NCI-H1417 (cell line): ENCODE measurements around the gene TRANK1.
A peak's percentile ranks its signal among the peaks of the same experiment; 100 is the strongest.

ENCODE experiments used
- DNase-seq, 3 experiments: peaks; one replicate each; lab custom pipeline; 2025; lab: John Stamatoyannopoulos, UW

TRANK1 gene

DNA sequence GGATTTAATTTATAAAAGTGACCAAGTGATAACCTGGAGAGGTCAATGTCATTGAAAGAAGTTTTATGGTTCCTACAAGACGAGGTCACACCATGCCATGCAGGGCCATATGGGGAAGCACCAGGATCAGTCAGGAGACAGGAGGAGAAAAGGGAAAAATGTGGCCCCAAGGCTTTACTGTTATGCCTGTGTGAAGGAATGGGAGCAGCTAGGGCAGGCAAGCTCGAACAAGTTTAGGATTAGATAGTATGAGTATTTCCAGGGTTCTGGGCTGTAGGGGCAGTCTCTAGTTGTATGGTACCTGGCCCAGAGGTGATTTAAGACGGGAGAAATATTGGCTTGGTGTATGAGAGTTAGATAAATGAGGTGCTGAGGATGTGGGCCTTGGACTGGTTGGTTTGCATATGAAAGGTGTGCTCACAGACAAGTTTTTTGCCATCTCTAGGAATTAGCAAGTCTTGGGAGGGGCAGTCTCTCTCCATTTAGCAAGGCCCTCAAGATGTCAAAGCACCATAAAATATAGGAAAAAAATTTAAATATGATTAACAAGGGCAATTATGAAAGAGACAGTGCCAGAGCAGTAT is 144.2 kb downstream of the TRANK1 start:
- DNase-seq, result no peak

DNA sequence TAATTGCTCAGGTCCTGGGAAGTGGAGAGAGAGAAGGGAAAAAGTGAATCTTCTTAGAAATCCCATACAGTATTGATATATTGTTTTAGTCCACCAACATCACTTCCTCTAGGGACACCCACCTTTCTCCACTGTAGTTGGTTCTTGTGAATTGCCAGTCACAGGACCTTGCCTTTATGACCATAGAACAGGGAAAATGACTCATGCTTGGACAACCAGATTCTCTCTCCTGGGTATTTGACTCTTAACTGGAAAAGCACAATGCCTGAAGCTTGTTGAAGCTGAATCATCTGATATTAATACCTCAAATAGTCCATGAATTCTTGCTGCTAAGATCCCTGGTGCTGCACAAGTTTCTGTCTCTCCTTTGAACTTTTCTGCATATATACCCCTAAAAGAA is 148.0 kb downstream of the TRANK1 start:
- no peak for DNase-seq

GRCh38 chr3:36796161-36796560 is 148.7 kb downstream of the TRANK1 start:
- no peak for DNase-seq

GRCh38 chr3:36795622-36796021 is 149.2 kb downstream of the TRANK1 start:
- no peak for DNase-seq

- peak; percentile 19 to 50 (median 44) for DNase-seq
Observed at GRCh38 chr3:36792342-36792741, 152.5 kb downstream of the TRANK1 start.

DNA sequence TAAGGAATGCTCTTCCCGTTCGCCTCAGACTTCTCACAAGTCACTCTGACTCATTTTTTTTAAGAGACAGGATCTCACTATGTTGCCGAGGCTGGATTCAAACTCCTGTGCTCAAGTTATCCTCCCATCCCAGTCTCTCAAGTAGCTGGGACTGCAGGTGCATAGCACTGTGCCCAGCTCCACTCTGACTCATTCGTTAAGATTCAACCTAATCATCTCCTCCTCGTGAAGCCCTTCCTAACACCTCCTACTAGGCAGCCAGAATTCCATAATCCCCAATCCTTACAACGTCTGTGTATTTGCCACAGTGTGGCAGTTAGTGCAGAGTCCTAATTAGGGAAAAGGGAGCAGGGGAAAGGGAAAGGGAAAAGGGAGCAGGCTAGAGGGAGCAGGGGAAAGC is 154.1 kb downstream of the TRANK1 start:
- DNase-seq, result no peak

DNA sequence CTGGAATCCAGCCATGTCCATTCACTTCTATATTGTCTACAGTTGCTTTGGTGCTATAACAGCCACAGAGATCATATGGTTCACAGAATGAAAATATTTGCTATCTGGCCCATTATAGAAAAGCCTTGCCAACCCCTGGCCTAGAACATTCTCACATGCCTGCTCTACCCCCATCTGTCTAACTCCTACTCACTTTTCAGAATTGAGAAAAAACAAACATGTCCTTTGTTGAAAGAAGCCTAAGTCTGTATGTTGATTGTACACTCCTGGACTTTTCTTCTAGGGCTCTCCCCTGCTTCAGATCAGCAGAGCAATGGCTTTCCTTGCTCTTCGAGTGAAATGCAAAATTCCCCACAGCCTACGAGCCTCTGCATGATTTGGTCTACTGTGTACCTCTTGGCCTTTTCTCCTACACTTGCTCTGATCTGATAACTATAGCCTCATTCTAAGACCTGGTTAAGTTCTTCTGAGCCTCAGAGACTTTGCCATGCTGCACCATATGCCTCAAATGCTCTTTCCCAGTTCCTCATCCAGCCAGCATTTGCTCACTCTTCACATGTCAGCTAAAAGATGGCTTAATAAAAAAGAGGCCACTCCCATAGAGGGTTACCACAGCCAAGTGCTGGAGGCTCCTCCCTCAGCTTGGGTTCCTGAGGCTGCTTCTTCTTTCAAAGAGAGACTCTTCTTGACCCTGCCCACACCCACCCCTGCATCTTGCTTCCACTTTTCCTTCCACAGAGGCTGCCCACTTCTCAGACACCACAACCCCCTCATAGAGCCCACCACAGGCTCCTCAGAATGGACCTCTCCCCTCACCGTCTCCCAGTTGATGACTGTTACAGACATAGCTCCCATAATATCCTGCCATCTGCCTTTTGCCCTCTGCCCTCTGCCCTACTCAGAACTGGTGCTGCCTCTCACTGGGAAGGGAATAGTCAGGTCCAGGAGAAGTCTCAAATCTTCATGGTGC is 157.6 kb downstream of the TRANK1 start:
- no peak for DNase-seq

- no peak for DNase-seq
Observed at GRCh38 chr3:36784138-36784635, 160.7 kb downstream of the TRANK1 start.

DNA sequence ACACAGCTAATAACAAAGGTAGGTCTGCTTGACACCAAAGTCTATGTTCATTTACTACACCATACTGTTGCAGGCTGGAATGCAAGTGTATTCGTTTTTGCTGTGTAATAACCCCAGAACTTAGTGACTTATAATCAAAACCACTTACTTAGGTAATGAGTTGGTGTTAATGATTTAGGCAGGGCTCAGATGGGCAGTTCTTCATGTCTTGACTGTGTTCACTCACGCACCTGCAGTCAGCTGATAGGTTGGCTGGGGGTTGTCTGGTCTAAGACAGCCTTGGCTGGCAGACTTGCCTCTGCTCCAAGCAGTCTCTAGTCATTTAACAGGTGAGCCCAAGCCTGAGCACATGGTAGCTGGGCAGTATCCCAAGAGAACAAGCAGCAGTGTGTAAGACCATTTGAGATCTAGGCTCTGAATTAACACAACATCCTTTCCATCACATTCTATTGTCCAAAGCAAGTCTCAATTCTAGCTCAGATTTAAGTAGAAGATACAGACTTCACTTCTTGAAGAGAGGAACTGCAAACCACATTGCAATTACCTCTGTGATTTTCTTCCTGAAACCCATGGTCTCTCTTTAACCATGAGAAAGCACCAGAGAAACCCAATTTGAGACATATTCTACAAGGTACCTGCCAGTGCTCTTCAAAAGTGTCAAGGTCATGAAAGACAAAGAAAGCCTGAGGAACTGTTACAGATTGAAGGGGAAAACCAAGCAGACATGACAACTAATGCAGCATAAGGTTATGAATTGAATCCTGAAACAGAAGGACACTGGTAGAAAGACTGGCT is 167.2 kb downstream of the TRANK1 start:
- no peak for DNase-seq
